H9 (cell line): ENCODE data around the gene GPD1. TPM values are rescaled to one million over a fixed set of nuclear protein-coding genes. Genes with fewer than 3 reads are reported as not detected.

Experiments
- DNase-seq: peaks from one replicate; pipeline ENCODE4 v3.0.0-alpha.2; 2017
- H2AFZ ChIP-seq: one replicate; pipeline ENCODE4 v1.6.1; 2013; ENCODE audit warnings: mild to moderate bottlenecking, low read length, control low read depth, moderate library complexity
- H2AK5ac ChIP-seq: 2 replicates; pipeline ENCODE4 v1.6.1; 2013; ENCODE audit warnings: low read length, control low read depth, mixed read lengths; ENCODE audit not compliant: insufficient read length
- H2BK120ac ChIP-seq: one replicate; pipeline ENCODE4 v1.6.1; 2013; ENCODE audit warnings: low read depth, mild to moderate bottlenecking, low read length, control low read depth, inconsistent platforms; ENCODE audit not compliant: poor library complexity, severe bottlenecking
- H2BK12ac ChIP-seq: 2 replicates; pipeline ENCODE4 v1.6.1; 2013; ENCODE audit warnings: low read length, control low read depth, mixed read lengths, low read depth; ENCODE audit not compliant: insufficient read length
- H2BK15ac ChIP-seq: 2 replicates; pipeline ENCODE4 v1.6.1; 2013; ENCODE audit warnings: low read depth, low read length, control low read depth
- H2BK20ac ChIP-seq: one replicate; pipeline ENCODE4 v1.6.1; 2013; ENCODE audit warnings: low read depth, mild to moderate bottlenecking, low read length, control low read depth, inconsistent platforms; ENCODE audit not compliant: poor library complexity, severe bottlenecking
- H2BK5ac ChIP-seq: 2 replicates; pipeline ENCODE4 v1.6.1; 2013; ENCODE audit warnings: low read length, control low read depth, mixed read lengths; ENCODE audit not compliant: insufficient read length
- H3K14ac ChIP-seq: 2 replicates; pipeline ENCODE4 v1.6.1; 2013; ENCODE audit warnings: low read length, control low read depth; ENCODE audit not compliant: insufficient read depth
- H3K18ac ChIP-seq: 2 replicates; pipeline ENCODE4 v1.6.1; 2013; ENCODE audit warnings: low read depth, mild to moderate bottlenecking, mixed read lengths, low read length, control low read depth; ENCODE audit not compliant: insufficient read length
- H3K23ac ChIP-seq: 2 replicates; pipeline ENCODE4 v1.6.1; 2013; ENCODE audit warnings: low read length, control low read depth, mixed read lengths, low read depth; ENCODE audit not compliant: insufficient read length
- H3K23me2 ChIP-seq: 2 replicates; pipeline ENCODE4 v1.6.1; 2013; ENCODE audit warnings: low read depth, mild to moderate bottlenecking, mixed read lengths, low read length, control low read depth; ENCODE audit not compliant: insufficient read length, poor library complexity, severe bottlenecking
- H3K27ac ChIP-seq: 2 replicates; pipeline ENCODE4 v1.5.1; 2013; ENCODE audit warnings: low read length, control low read depth, mixed read lengths, low read depth; ENCODE audit not compliant: insufficient read length
- H3K27me3 ChIP-seq: 2 replicates; pipeline ENCODE4 v1.6.1; 2013; ENCODE audit warnings: low read length, control low read depth, inconsistent platforms; ENCODE audit not compliant: insufficient read depth
- H3K4ac ChIP-seq: 2 replicates; pipeline ENCODE4 v1.6.1; 2013; ENCODE audit warnings: low read depth, mild to moderate bottlenecking, control low read depth, inconsistent platforms, low read length, moderate library complexity
- H3K4me1 ChIP-seq: 2 replicates; pipeline ENCODE4 v1.6.1; 2013; ENCODE audit warnings: low read length, control low read depth, inconsistent platforms; ENCODE audit not compliant: insufficient read depth
- H3K4me2 ChIP-seq: 2 replicates; pipeline ENCODE4 v1.6.1; 2013; ENCODE audit warnings: low read length, control low read depth, mixed read lengths; ENCODE audit not compliant: insufficient read length, insufficient read depth
- H3K56ac ChIP-seq: 2 replicates; pipeline ENCODE4 v1.6.1; 2013; ENCODE audit warnings: low read depth, mild to moderate bottlenecking, mixed read lengths, low read length, control low read depth; ENCODE audit not compliant: insufficient read length
- H3K79me1 ChIP-seq: 2 replicates; pipeline ENCODE4 v1.6.1; 2013; ENCODE audit warnings: low read depth, mild to moderate bottlenecking, moderate library complexity, low read length, control low read depth, inconsistent platforms; ENCODE audit not compliant: insufficient read depth, poor library complexity, severe bottlenecking
- H3K79me2 ChIP-seq: 2 replicates; pipeline ENCODE4 v1.6.1; 2013; ENCODE audit warnings: low read length, control low read depth, inconsistent platforms; ENCODE audit not compliant: insufficient read depth
- H3K9ac ChIP-seq: 2 replicates; pipeline ENCODE4 v1.6.1; 2013; ENCODE audit warnings: low read length, control low read depth, mixed read lengths; ENCODE audit not compliant: insufficient read length; ENCODE audit errors: extremely low read depth
- H3K9me3 ChIP-seq: one replicate; pipeline ENCODE4 v1.6.1; 2013; ENCODE audit warnings: low read depth, low read length, inconsistent platforms; ENCODE audit not compliant: control insufficient read depth
- H3T11ph ChIP-seq: one replicate; pipeline ENCODE4 v1.6.1; 2013; ENCODE audit warnings: mild to moderate bottlenecking, low read length, control low read depth, inconsistent platforms
- H4K20me1 ChIP-seq: one replicate; pipeline ENCODE4 v1.6.1; 2013; ENCODE audit not compliant: control insufficient read depth, insufficient read length, insufficient read depth
- H4K5ac ChIP-seq: 2 replicates; pipeline ENCODE4 v1.6.1; 2013; ENCODE audit warnings: low read depth, mild to moderate bottlenecking, mixed read lengths, low read length, control low read depth; ENCODE audit not compliant: insufficient read length
- H4K8ac ChIP-seq: replicated peaks from 2 replicates; pipeline ENCODE4 v1.6.1; 2013; ENCODE audit warnings: low read length, control low read depth, mixed read lengths, low read depth; ENCODE audit not compliant: insufficient read length
- H4K91ac ChIP-seq: 2 replicates; pipeline ENCODE4 v1.6.1; 2013; ENCODE audit warnings: low read depth, mild to moderate bottlenecking, moderate library complexity, mixed read lengths, low read length, control low read depth; ENCODE audit not compliant: insufficient read length
- H3K27ac Mint-ChIP-seq, 3 experiments: 2 replicates in 2 of 3; 3 replicates in 1 of 3; pipeline ENCODE4 v1.8.0; 2020 to 2021; ENCODE audit warnings: mixed read lengths in 3 of 3, mild to moderate bottlenecking in 1 of 3, moderate library complexity in 1 of 3
- H3K27me3 Mint-ChIP-seq: 2 replicates; pipeline ENCODE4 v1.8.0; 2021; ENCODE audit warnings: low read depth, mild to moderate bottlenecking, moderate library complexity, mixed read lengths
- H3K36me3 Mint-ChIP-seq, 3 experiments: 2 replicates in 2 of 3; 3 replicates in 1 of 3; pipeline ENCODE4 v1.8.0; 2020 to 2021; ENCODE audit warnings: low read depth in 3 of 3, mixed read lengths in 3 of 3; ENCODE audit not compliant: insufficient read depth in 1 of 3
- H3K4me1 Mint-ChIP-seq, 2 experiments: 2 replicates each; pipeline ENCODE4 v1.8.0; 2020; ENCODE audit warnings: mixed read lengths in 2 of 2
- H3K4me3 Mint-ChIP-seq, 2 experiments: 2 replicates in 1 of 2; 3 replicates in 1 of 2; pipeline ENCODE4 v1.8.0; 2020 to 2021; ENCODE audit warnings: mild to moderate bottlenecking in 2 of 2, mixed read lengths in 2 of 2, moderate library complexity in 1 of 2
- H3K9me3 Mint-ChIP-seq, 2 experiments: 2 replicates in 1 of 2; 3 replicates in 1 of 2; pipeline ENCODE4 v1.8.0; 2020; ENCODE audit warnings: mild to moderate bottlenecking in 2 of 2, mixed read lengths in 2 of 2, moderate library complexity in 1 of 2
- CTCF ChIP-seq: fragments of 200-600 bp; sonication (generic); conservative IDR thresholded peaks from 3 replicates; pipeline ENCODE4 v1.8.0; 2021; ENCODE audit warnings: antibody characterized with exemption, mild to moderate bottlenecking
- WGBS: extraction: QIAGEN DNeasy Blood & Tissue Kit; methylation state at CpG from one replicate; pipeline ENCODE4 v1.1.7; 2013; ENCODE audit warnings: missing lambda C conversion rate, low lambda C conversion rate, mixed read lengths; ENCODE audit not compliant: insufficient read length; ENCODE audit errors: extremely low coverage; 5-methylcytosine and 5-hydroxymethylcytosine counted together
- total RNA-seq: library from RNA; stranded (reverse); gene quantifications from 2 replicates; pipeline ENCODE4 v1.2.1, GENCODE V29; 2021

GPD1 gene
- total RNA-seq, 1 experiment from 2014 or later: 0.70 TPM

- Histone ChIP-seq H3K4me2 (no peak overlapping the region), H3K79me2 (no peaks in the 10 kb centered on the region), H4K8ac (no peak overlapping the region), H3K9me3 (no peaks in the 10 kb centered on the region), H3T11ph (no peak overlapping the region), H4K20me1 (no peaks in the 10 kb centered on the region), H2BK12ac (no peak overlapping the region), H3K79me1 (no peaks in the 10 kb centered on the region), H2BK5ac (no peak overlapping the region), H3K4ac (no peak overlapping the region), H3K27me3 (no peaks in the 10 kb centered on the region), H3K27ac (no peak overlapping the region), H2BK15ac (no peak overlapping the region), H2BK20ac (no peak overlapping the region), H3K56ac (no peak overlapping the region), H3K9ac (no peak overlapping the region), H3K23ac (no peak overlapping the region), H3K14ac (no peak overlapping the region), H2AK5ac (no peak overlapping the region), H2BK120ac (no peak overlapping the region), H4K5ac (no peak overlapping the region), H3K23me2 (no peaks in the 10 kb centered on the region), H3K18ac (no peak overlapping the region), H3K4me1 (no peaks in the 10 kb centered on the region), H2AFZ (no peak overlapping the region), H4K91ac (no peak overlapping the region)
- Mint-ChIP-seq H3K4me1 (peaks cover 24 to 34% of the 10 kb centered on the region in 2 experiments), H3K4me3 (no peak overlapping the region), H3K27me3 (peaks cover 7% of the 10 kb centered on the region), H3K27ac (peak overlapping the region in 1 of 3 experiments; percentile 31; a peak in 1 of 7 replicates), H3K36me3 (no peaks in the 10 kb centered on the region; a peak in 1 of 7 replicates), H3K9me3 (no peaks in the 10 kb centered on the region)
- peak; percentile 96 for TF ChIP-seq CTCF
- no CpG with 5 or more reads among the region's 9 CpGs for WGBS
- peak; percentile 94 for DNase-seq
Observed at GRCh38 chr12:50074936-50075807, 28.6 kb upstream of the GPD1 start.
